OCI-LY7 (cell line): ENCODE data around the gene DIAPH3. TPM values are rescaled to one million over a fixed set of nuclear protein-coding genes. Genes with fewer than 3 reads are reported as not detected.

Experiments used
- BruUV-seq: library from RNA; stranded (reverse); fragments of 400-500 nt; replicated peaks from 2 replicates; lab custom pipeline; 2021; lab: Mats Ljungman, UMichigan
- CTCF ChIA-PET: fragments of 300-600 bp; sonication (Branson Sonifier 250); formaldehyde crosslinking; loops from one replicate; lab custom pipeline; 2022; ENCODE audit warnings: antibody characterized with exemption; ENCODE audit not compliant: unreplicated experiment; lab: Charles Lee
- POLR2A ChIA-PET: fragments of 300-600 bp; sonication (Branson Sonifier 250); formaldehyde crosslinking; loops from one replicate; lab custom pipeline; 2022; ENCODE audit warnings: antibody characterized with exemption; lab: Charles Lee
- DNase-seq: peaks from one replicate; pipeline ENCODE4 v3.0.0-alpha.2; 2015; ENCODE audit warnings: low spot score
- H2AFZ ChIP-seq: fragments of 200-600 bp; sonication (generic), shearing (Covaris generic); 2 replicates; pipeline ENCODE4 v1.6.1; 2014; ENCODE audit warnings: mild to moderate bottlenecking, antibody characterized with exemption, low read length, moderate library complexity
- H3K27ac ChIP-seq: fragments of 200-600 bp; sonication (generic); 2 replicates; pipeline ENCODE4 v1.5.1; 2014; ENCODE audit warnings: mixed run types, low read depth, mild to moderate bottlenecking, moderate library complexity, low read length, inconsistent platforms; ENCODE audit not compliant: poor library complexity, severe bottlenecking
- H3K36me3 ChIP-seq: fragments of 200-600 bp; sonication (generic); 2 replicates; pipeline ENCODE4 v1.6.1; 2014; ENCODE audit warnings: mild to moderate bottlenecking, antibody characterized with exemption, low read length, moderate library complexity, mixed read lengths; ENCODE audit not compliant: insufficient read depth
- H3K4me1 ChIP-seq: fragments of 200-600 bp; sonication (generic); 2 replicates; pipeline ENCODE4 v1.5.1; 2014; ENCODE audit warnings: mild to moderate bottlenecking, low read length; ENCODE audit not compliant: insufficient read depth, poor library complexity, severe bottlenecking
- H3K4me2 ChIP-seq: fragments of 200-600 bp; sonication (generic); 2 replicates; pipeline ENCODE4 v1.6.1; 2014; ENCODE audit warnings: mild to moderate bottlenecking, low read length
- H3K4me3 ChIP-seq: fragments of 200-600 bp; sonication (generic); 2 replicates; pipeline ENCODE4 v1.5.1; 2014; ENCODE audit warnings: mild to moderate bottlenecking, low read depth, low read length; ENCODE audit not compliant: poor library complexity, severe bottlenecking
- H3K79me2 ChIP-seq: fragments of 200-600 bp; sonication (generic); 2 replicates; pipeline ENCODE4 v1.6.1; 2016; ENCODE audit warnings: low read depth, mild to moderate bottlenecking, low read length, moderate library complexity, mixed read lengths; ENCODE audit not compliant: insufficient read depth
- H3K9me2 ChIP-seq: fragments of 200-600 bp; sonication (generic); 2 replicates; pipeline ENCODE4 v1.6.1; 2016; ENCODE audit warnings: mild to moderate bottlenecking, low read length, mixed read lengths; ENCODE audit not compliant: insufficient read depth
- H3K9me3 ChIP-seq: fragments of 200-600 bp; sonication (generic); 2 replicates; pipeline ENCODE4 v1.6.1; 2014; ENCODE audit warnings: mild to moderate bottlenecking, mixed run types, low read length, mixed read lengths
- H4K20me1 ChIP-seq: fragments of 200-600 bp; sonication (generic); 2 replicates; pipeline ENCODE4 v1.6.1; 2014; ENCODE audit warnings: mild to moderate bottlenecking, antibody characterized with exemption, low read length, moderate library complexity, mixed read lengths; ENCODE audit not compliant: insufficient read depth
- CTCF ChIP-seq: fragments of 200-600 bp; sonication (generic); conservative IDR thresholded peaks from 2 replicates; pipeline ENCODE4 v1.5.1; 2014; ENCODE audit warnings: mild to moderate bottlenecking, antibody characterized with exemption, low read length, moderate library complexity, mixed read lengths
- EZH2phosphoT487 ChIP-seq: fragments of 200-600 bp; sonication (generic); IDR thresholded peaks from 2 replicates; pipeline ENCODE4 v1.6.1; 2018; ENCODE audit warnings: low read depth, borderline replicate concordance, mild to moderate bottlenecking, mixed run types, antibody characterized with exemption, low read length, moderate library complexity, mixed read lengths
- intact Hi-C: fragments of 100-400 bp; cut with micrococcal nuclease; formaldehyde crosslinking; loops from one replicate; pipeline ENCODE4 v1.10.0; 2022; ENCODE audit not compliant: unreplicated experiment
- total RNA-seq, 2 experiments: library from RNA; depleted of rRNA in 1 of 2; stranded (reverse); fragments of >200 nt in 1 of 2; shearing (Covaris generic) in 1 of 2; gene quantifications; 2 replicates each; pipeline ENCODE4 v1.2.3, GENCODE V29; 2014 to 2022

Gene DIAPH3
- total RNA-seq, 2 experiments from 2014 or later, result 33.5 to 37.2 TPM

GRCh38 chr13:60150538-60150937, 13.2 kb downstream of the DIAPH3 start:
- CTCF ChIA-PET, result interaction anchor here (1.0 kb wide), 1 partner anchor 42 kb away, joined by 3 read pairs; no protein-coding TSS in a partner anchor

GRCh38 chr13:60148918-60149317, 14.8 kb downstream of the DIAPH3 start:
- Histone ChIP-seq H2AFZ (no peak overlapping the region), H3K79me2 (peaks cover 80% of the 10 kb centered on the region), H3K9me2 (no peaks in the 10 kb centered on the region), H3K36me3 (no peaks in the 10 kb centered on the region; the same call in 1 of the 2 replicates), H3K4me3 (no peak overlapping the region), H3K4me1 (peaks cover 6% of the 10 kb centered on the region), H4K20me1 (peaks cover 13% of the 10 kb centered on the region; the same call in 1 of the 2 replicates), H3K4me2 (no peak overlapping the region), H3K9me3 (no peaks in the 10 kb centered on the region), H3K27ac (no peak overlapping the region)
- no TSS peak for BruUV-seq
- intact Hi-C loops, result no loop called here
- TF ChIP-seq CTCF, result no peak
- TF ChIP-seq EZH2phosphoT487, result no peak
- DNase-seq, result no peak
- CTCF ChIA-PET, result no interaction called here
- POLR2A ChIA-PET, result interaction anchor here (0.7 to 1.2 kb wide), 2 partner anchors 16 to 25 kb away, joined by 3 to 4 read pairs; no protein-coding TSS in a partner anchor

More at GRCh38 chr13:60150538-60150937, 13.2 kb downstream of the DIAPH3 start:
- no peaks in the 10 kb centered on the region for H3K9me2 ChIP-seq
- H4K20me1 ChIP-seq, result peaks cover 14% of the 10 kb centered on the region; the same call in 1 of the 2 replicates
- no peak for TF ChIP-seq EZH2phosphoT487
- TF ChIP-seq CTCF, result no peak
- no peak overlapping the region for H3K4me2 ChIP-seq
- peaks cover 83% of the 10 kb centered on the region for H3K79me2 ChIP-seq
- H3K4me1 ChIP-seq, result peaks cover 6% of the 10 kb centered on the region
- intact Hi-C loops, result no loop called here
- no peak overlapping the region for H3K27ac ChIP-seq
- POLR2A ChIA-PET, result interaction anchor here (0.9 to 1.6 kb wide), 2 partner anchors 7 to 226 kb away, joined by 3 to 6 read pairs; no protein-coding TSS in a partner anchor
- no TSS peak for BruUV-seq
- no peak overlapping the region for H3K4me3 ChIP-seq
- peaks cover 2% of the 10 kb centered on the region; the same call in 1 of the 2 replicates for H3K36me3 ChIP-seq
- DNase-seq, result no peak
- no peaks in the 10 kb centered on the region for H3K9me3 ChIP-seq
- H2AFZ ChIP-seq, result no peak overlapping the region

DNA sequence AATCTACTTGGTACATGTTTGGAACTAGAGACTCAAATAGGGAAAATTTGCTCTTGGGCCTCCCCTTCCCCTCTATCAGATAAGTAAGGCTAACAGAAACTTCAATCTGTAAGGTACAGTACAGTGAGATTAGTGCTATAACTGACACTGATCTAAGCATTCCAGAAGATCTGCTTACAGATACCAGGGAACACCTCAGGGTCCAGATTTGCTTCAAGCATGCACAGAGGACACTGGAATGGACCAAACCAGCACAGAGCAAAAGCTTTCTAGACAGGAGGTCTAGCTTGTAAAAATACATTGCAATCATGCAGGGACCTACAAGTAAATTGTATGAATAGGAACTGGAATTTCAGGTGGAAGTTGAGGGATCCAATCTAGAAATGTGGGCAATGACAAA, 16.4 kb downstream of the DIAPH3 start:
- Histone ChIP-seq H4K20me1 (peaks cover 6% of the 10 kb centered on the region; the same call in 1 of the 2 replicates), H3K9me2 (no peaks in the 10 kb centered on the region), H3K4me2 (no peak overlapping the region), H3K79me2 (peaks cover 71% of the 10 kb centered on the region), H2AFZ (no peak overlapping the region), H3K9me3 (no peaks in the 10 kb centered on the region), H3K4me3 (no peak overlapping the region), H3K4me1 (peaks cover 6% of the 10 kb centered on the region), H3K27ac (no peak overlapping the region), H3K36me3 (no peaks in the 10 kb centered on the region; the same call in 1 of the 2 replicates)
- no peak for TF ChIP-seq EZH2phosphoT487
- no peak for TF ChIP-seq CTCF
- DNase-seq, result no peak
- intact Hi-C loops, result no loop called here
- POLR2A ChIA-PET, result interaction anchor here (1.2 kb wide), 1 partner anchor 24 kb away, joined by 3 read pairs; no protein-coding TSS in a partner anchor
- BruUV-seq, result no TSS peak
- CTCF ChIA-PET, result no interaction called here
